ENCODE measurements around the gene F2.
"Not testable (repeated sequence)": the region's sequence is repeated elsewhere in the genome, so short reads cannot be mapped to it uniquely, and the experiment has no call there.

The F2 gene

DNA sequence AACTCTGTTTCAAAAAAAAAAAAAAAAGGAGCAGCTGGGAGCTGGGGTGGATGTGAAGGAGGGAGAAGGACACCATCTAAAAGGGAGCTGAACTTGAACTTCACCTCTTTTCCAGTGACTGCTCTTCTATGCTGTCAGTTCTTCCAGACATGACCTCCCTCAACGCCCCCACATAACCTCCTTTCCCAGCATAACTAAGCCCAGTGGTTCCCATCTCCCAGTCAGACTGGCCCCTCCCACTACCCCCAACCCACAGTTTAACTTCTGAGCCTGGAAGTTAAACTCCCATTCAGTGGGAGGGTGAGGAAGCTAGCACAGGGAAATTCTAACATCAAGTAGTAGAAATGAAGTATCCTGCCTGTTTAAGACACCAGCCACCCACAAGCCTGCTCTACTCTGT is 20.4 kb upstream of the F2 start:
- H3K27me3 Mint-ChIP-seq, result no peaks in the 10 kb centered on the region
- peak overlapping the region; percentile 57 for H3K27ac Mint-ChIP-seq
- peaks cover 58% of the 10 kb centered on the region for H3K4me1 Mint-ChIP-seq
- H3K9me3 Mint-ChIP-seq, result no peaks in the 10 kb centered on the region
- H3K4me3 Mint-ChIP-seq, result peak overlapping the region; percentile 100
- peaks cover 13% of the 10 kb centered on the region for H3K36me3 Mint-ChIP-seq

DNA sequence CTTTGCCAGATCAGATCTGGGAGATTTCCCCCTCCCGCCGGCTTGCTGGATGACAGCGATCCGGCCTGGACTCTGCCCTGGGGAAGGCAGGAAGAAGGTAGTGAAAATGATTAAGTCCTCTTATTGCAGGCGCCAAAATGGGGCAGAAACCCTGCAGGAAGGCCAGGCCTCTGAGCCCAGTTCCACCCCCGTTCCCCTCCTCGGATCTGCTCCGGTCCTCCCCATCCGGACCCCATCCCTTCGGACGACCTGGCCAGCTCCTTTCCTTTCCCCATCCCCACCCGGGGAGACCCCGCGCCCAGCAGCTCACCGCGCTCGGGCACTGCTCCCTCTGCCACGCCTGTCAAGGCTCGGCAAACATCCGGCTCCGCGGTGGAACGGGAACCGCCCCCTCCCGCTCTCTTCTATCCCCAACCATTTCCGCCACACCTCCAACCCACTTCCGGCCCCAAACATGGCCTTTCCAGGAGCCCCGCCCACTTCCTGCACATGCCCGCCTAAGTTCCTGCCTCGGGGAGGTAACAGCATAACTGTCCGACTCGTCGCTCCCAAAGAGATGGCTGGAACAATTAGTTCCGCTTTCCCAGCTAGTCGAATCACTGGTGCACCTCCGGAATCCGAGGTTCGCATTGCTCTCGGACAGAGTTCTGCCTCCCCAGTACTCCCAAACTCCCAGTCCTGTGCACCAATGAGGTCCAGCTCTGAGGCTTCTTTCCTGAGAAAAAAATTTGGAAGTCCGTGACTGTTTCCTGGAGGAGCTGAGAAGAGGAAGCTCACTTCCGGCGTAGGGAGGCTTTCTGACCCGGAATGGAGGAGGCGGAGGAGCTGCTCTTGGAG is 18.6 kb upstream of the F2 start, which contains the start of the genes ARHGAP1 and ZNF408:
Gene ARHGAP1 (minus strand): TSS at position 379 of the 837 bp plus-strand sequence. CDS start 4,512 bp downstream, outside the sequence.
Gene ZNF408 (plus strand): TSS at position 791 of the 837 bp plus-strand sequence. CDS start 17 bp downstream, at position 808.
- H3K36me3 Mint-ChIP-seq, result peaks cover 11% of the 10 kb centered on the region

DNA sequence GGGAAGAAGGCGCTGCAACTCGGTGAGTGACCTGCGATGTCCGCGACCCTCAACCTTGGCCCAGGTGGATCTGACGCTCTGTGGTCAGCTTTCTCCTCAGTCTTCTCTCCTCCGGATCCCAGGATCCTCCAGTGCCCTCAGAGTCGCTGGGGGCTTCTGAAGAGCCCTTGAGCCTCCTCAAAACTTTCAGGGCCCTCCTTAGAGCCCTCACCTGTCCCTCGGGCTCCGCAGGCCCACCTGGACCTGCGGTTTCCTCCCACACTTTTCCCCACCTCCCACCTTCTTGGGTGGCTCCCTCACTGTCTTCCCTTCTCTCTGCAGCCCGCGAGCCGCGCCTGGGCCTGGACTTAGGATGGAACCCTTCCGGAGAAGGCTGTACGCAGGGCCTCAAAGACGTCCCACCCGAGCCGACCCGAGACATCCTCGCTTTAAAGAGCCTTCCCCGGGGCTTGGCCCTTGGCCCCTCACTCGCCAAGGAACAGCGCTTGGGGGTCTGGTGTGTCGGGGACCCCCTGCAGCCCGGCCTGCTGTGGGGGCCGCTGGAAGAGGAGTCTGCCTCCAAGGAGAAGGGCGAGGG is 17.8 kb upstream of the F2 start:
- Mint-ChIP-seq H3K9me3 (no peaks in the 10 kb centered on the region), H3K36me3 (peaks cover 11% of the 10 kb centered on the region), H3K27ac (peak overlapping the region; percentile 99), H3K27me3 (no peaks in the 10 kb centered on the region), H3K4me1 (peaks cover 50% of the 10 kb centered on the region), H3K4me3 (peak overlapping the region; percentile 100)

More for the DNA sequence above, 18.6 kb upstream of the F2 start, which contains the start of the genes ARHGAP1 and ZNF408:
- H3K9me3 Mint-ChIP-seq, result no peaks in the 10 kb centered on the region
- H3K4me3 Mint-ChIP-seq, result peak within 1 kb of the TSS; percentile 100
- no peaks in the 10 kb centered on the region for H3K27me3 Mint-ChIP-seq
- peak within 1 kb of the TSS; percentile 99 for H3K27ac Mint-ChIP-seq
- H3K4me1 Mint-ChIP-seq, result peaks cover 55% of the 10 kb centered on the region

DNA sequence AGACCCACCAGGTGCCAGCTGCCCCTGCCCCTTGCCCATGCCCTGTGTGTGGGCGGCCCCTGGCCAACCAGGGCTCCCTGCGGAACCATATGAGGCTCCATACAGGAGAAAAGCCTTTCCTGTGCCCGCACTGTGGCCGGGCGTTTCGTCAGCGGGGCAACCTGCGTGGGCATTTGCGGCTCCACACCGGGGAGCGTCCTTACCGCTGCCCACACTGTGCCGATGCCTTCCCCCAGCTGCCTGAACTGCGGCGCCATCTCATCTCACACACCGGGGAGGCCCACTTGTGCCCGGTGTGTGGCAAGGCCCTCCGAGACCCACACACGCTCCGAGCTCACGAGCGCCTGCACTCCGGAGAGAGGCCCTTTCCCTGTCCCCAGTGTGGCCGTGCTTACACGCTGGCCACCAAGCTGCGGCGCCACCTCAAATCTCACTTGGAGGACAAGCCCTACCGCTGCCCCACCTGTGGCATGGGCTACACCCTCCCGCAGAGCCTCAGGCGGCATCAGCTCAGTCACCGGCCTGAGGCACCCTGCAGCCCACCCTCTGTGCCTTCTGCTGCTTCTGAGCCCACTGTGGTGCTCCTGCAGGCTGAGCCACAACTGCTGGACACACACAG is 13.8 kb upstream of the F2 start:
- Mint-ChIP-seq H3K4me1 (peaks cover 27% of the 10 kb centered on the region), H3K27me3 (no peaks in the 10 kb centered on the region), H3K27ac (no peak overlapping the region), H3K9me3 (no peaks in the 10 kb centered on the region), H3K4me3 (no peak overlapping the region), H3K36me3 (peaks cover 11% of the 10 kb centered on the region)

DNA sequence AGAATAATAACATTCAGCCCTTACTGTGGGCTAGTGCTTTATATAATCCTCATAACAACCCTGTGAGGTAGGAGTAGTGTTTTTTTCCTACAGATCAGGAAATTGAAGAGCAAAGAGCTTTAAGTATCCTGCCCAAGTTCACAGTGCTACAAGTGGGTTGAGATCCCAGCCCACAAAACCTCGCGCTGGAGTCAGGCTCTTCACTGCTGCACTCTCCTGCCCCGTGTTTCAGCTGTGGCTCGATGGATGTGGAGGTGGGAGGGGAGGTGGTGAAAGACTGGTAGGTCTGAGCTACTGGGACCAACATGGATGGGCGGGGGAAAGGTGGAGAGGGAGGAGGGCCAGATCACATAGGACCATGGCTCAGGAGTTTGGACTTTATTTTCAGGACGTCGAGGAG is 12.1 kb upstream of the F2 start:
- Mint-ChIP-seq H3K27me3 (no peaks in the 10 kb centered on the region), H3K9me3 (no peaks in the 10 kb centered on the region), H3K36me3 (peaks cover 8% of the 10 kb centered on the region), H3K4me3 (no peak overlapping the region), H3K4me1 (peaks cover 15% of the 10 kb centered on the region), H3K27ac (no peak overlapping the region)

DNA sequence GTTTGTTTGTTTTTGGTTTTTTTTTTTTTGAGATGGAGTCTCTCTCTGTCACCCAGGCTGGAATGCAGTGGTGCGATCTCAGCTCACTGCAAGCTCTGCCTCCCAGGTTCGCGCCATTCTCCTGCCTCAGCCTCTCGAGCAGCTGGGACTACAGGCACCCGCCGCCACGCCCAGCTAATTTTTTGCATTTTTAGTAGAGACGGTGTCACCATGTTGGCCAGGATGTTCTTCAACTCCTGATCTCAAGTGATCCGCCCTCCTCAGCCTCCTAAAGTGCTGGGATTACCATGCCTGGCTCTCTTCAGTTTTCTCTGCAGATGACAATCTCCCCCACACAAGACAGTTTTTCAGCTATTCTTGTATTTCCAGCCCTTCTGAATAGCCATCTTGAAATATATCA is 9.7 kb upstream of the F2 start:
- H3K36me3 Mint-ChIP-seq, H3K4me3 Mint-ChIP-seq, H3K4me1 Mint-ChIP-seq, H3K27me3 Mint-ChIP-seq, H3K9me3 Mint-ChIP-seq: not testable (repeated sequence)
- H3K27ac Mint-ChIP-seq, result peak overlapping the region; percentile 25

DNA sequence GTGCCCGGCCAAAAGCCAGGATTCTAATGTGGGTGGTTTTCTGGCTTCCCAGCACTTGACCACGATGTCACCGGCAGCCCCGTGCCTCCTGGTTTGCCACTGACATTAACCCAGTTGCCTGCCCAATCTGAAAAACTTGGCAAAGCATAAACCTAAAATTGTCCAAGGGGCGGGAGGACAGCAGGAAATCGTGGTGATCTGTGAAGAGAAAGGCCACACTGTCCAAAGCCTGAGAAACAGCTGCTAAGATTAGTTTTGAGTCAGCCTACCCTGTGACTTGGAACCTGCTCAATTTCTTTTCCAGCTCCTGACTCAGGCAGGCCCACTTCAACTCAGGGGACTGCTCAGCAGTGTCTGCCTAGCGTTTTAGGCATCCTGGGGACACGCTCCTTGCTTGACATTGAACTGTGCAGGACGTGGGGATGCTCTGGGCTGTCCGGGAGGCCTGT is 8.2 kb upstream of the F2 start:
- H3K36me3 Mint-ChIP-seq, result no peaks in the 10 kb centered on the region
- no peaks in the 10 kb centered on the region for H3K9me3 Mint-ChIP-seq
- no peaks in the 10 kb centered on the region for H3K4me1 Mint-ChIP-seq
- H3K27me3 Mint-ChIP-seq, result no peaks in the 10 kb centered on the region
- no peak overlapping the region for H3K27ac Mint-ChIP-seq
- H3K4me3 Mint-ChIP-seq, result no peak overlapping the region

DNA sequence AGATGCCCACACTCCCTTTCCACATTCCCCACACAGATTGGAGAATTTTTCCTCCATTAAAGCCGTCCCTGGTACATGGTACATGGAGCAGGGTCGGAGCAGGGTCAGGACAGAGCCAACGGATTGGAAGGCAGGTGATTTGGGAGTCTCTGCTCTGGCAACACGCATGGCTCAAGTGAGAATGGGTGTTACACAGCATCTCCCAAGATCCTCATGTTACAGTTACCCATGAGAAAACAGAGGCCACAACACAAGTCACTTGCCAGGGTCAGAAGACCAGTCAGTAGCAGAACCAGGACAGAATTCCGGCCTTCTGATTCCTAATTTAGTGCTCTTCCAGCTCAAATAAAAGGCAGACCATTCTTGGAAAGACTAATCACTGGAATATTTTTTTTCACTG is 7.7 kb upstream of the F2 start:
- H3K4me3 Mint-ChIP-seq, result no peak overlapping the region
- H3K27me3 Mint-ChIP-seq, result no peaks in the 10 kb centered on the region
- no peaks in the 10 kb centered on the region for H3K9me3 Mint-ChIP-seq
- H3K36me3 Mint-ChIP-seq, result no peaks in the 10 kb centered on the region
- H3K27ac Mint-ChIP-seq, result no peak overlapping the region
- no peaks in the 10 kb centered on the region for H3K4me1 Mint-ChIP-seq

DNA sequence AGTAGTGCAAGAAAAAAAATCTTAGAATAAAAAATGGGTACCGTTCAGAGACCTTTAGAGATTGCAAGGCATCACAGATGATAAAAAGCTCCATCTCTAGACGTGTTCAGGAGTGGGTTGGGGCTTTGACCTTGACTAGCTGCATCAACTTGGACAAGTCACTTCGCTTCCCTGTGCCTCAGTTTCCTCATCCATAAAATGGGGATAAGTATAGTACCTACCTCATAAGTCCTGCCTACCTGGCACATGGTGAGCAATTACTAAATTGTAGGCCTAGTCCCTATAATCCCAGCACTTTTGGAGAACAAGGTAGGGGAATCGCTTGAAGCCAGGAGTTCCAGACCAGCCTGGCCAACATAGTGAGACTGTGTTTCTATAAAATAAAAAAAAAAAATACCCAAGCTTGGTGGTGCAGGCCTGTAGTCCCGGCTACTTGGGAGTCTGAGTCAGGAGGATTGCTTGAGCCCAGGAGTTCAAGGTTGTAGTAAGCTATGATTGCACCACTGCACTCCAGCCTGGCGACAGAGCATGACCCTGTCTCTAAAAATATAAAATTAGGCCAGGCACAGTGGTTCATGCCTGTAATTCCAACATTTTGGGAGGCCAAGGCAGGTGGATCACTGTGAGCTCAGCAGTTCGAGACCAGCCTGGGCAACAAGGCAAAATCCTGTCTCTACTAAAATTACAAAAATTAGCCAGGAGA is 6.0 kb upstream of the F2 start:
- Mint-ChIP-seq H3K27me3 (no peaks in the 10 kb centered on the region), H3K36me3 (no peaks in the 10 kb centered on the region), H3K9me3 (no peaks in the 10 kb centered on the region), H3K27ac (no peak overlapping the region), H3K4me3 (no peak overlapping the region), H3K4me1 (peaks cover under 1% of the 10 kb centered on the region)

DNA sequence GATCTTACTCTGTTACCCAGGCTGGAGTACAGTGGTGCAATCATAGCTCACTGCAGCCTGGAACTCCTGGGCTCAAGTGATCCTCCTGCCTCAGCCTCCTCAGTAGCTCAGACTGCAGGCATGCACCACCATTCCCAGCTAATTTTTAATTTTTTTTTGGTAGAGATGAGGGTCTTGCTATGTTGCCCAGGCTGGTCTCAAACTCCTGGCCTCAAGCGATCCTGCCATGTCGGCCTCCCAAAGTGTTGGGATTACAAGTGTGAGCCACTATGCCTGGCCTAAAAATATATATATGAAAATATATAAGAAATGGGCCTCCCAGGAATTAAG is 1.2 kb upstream of the F2 start:
- not testable (repeated sequence) for H3K4me3 Mint-ChIP-seq, H3K27me3 Mint-ChIP-seq, H3K27ac Mint-ChIP-seq, H3K36me3 Mint-ChIP-seq, H3K9me3 Mint-ChIP-seq
- peaks cover 12% of the 10 kb centered on the region for H3K4me1 Mint-ChIP-seq

DNA sequence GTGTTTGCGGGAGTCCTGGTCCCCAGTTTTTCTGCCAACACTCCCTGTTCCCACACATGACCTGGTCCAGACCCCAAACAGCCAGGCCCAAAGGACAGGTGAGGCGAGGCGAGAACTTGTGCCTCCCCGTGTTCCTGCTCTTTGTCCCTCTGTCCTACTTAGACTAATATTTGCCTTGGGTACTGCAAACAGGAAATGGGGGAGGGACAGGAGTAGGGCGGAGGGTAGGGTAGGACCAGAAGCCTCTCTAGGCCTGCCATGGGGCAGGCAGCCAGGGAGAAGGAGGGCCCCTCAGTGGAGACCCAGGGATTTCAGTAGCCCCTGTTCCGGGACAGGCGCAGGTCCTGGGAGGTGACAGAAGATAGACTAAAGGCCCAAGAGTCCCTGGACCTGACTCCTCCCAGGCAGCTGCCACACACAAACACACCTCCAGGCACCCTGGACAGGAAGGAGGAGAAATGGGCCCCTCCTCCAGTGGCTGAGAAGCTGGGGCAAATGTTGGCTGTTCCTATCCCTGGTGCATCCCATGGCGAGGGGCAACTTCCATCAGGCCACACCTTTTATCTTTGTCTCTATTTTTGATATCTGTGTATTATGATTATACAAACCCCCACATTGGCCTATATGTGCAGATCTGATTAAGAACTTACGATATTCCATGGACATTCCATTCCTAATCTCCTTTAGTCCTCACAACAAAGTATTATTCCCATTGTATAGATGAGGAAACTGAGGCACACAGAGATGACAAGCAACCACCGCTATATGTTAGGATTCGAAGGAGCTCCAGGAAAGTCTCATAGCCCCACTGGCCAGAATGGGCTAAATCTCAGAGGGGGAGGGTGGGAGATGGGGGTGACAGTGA is 626 bp upstream of the F2 start:
- Mint-ChIP-seq H3K4me3 (no peak overlapping the region), H3K27me3 (no peaks in the 10 kb centered on the region), H3K4me1 (peaks cover 12% of the 10 kb centered on the region), H3K9me3 (no peaks in the 10 kb centered on the region), H3K36me3 (no peaks in the 10 kb centered on the region), H3K27ac (no peak overlapping the region)

DNA sequence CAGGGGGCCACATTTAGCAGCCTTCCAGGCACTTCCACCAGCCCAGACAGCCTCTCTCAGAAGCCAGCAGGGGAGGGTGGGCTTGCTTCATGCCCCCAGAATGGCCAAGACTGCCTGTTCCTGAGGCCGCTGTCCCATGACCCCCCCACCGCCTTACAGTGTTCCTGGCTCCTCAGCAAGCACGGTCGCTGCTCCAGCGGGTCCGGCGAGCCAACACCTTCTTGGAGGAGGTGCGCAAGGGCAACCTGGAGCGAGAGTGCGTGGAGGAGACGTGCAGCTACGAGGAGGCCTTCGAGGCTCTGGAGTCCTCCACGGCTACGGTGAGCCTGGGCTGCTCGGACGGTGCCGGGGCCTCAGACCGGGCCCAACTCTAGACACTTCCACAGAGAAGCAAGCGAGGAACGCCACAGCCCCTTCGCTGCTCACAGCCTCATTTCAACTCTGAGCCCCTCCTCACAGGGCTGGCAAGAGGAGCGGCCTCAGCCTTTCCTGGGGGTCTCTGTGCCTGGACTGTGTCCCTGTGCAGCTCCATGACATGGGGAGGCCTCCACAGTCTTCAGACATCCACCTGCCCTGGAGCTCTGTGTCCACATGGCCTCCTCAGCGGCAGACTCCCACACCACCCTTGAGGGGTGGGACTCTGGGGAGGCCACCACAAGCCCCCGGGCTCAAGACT is 668 bp downstream of the F2 start:
- no peaks in the 10 kb centered on the region for H3K27me3 Mint-ChIP-seq
- H3K4me3 Mint-ChIP-seq, result no peak overlapping the region
- peaks cover 12% of the 10 kb centered on the region for H3K4me1 Mint-ChIP-seq
- no peaks in the 10 kb centered on the region for H3K9me3 Mint-ChIP-seq
- no peaks in the 10 kb centered on the region for H3K36me3 Mint-ChIP-seq
- H3K27ac Mint-ChIP-seq, result no peak overlapping the region

DNA sequence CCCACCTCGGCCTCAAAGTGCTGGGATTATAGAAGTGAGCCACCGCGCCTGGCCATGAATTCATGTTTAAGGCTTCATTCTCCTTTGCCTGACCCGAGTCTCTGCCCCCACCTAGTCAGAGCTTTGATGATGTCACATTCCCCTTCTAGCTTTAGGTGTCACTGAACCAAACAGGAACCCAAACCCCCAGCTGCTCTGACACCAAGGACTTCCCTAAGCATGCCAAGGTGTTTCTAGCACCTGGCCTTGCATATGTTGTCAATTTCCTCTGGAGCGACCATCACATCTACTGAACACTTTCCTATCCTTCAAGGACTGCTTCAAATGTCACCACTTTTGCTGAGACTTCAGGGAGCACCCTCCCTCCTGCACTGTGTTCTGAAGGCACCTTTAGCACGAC is 2.3 kb downstream of the F2 start:
- Mint-ChIP-seq H3K27me3 (no peaks in the 10 kb centered on the region), H3K4me3 (no peak overlapping the region), H3K27ac (no peak overlapping the region), H3K9me3 (no peaks in the 10 kb centered on the region), H3K4me1 (peaks cover 12% of the 10 kb centered on the region), H3K36me3 (no peaks in the 10 kb centered on the region)

DNA sequence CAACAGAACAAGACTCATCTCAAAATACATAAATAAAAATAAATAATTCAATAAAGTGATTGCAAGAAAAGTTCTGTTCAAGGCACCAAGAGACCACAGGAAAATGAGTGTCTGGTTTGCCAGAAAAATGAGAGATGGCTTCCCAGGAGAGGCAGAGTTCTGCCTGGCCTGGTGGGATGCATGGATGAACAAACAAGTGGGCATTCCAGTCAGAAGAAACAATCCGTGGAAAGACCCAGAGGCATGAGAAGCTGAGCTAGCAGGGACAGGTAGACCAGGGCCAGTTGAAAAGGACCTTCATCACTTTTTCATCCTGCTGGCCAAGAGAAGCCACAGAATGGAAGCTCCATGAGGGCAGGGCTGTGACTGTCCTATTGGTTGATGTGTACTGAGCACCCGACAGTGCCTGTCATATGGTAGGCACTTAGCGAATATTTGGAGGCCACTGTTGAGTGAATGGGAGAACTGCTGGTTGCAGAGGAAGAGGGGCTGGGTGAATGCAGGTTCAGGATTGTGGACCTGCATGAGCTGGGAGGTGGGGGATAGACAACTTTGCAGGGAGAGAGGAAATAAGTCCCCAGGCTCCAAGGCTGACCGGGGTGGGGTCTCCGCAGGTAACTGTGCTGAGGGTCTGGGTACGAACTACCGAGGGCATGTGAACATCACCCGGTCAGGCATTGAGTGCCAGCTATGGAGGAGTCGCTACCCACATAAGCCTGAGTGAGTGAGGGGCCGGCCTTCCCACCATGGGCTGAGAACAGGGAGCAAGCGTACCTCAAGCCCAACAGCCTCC is 3.7 kb downstream of the F2 start:
- peaks cover 12% of the 10 kb centered on the region for H3K4me1 Mint-ChIP-seq
- no peak overlapping the region for H3K4me3 Mint-ChIP-seq
- no peaks in the 10 kb centered on the region for H3K27me3 Mint-ChIP-seq
- H3K9me3 Mint-ChIP-seq, result no peaks in the 10 kb centered on the region
- H3K36me3 Mint-ChIP-seq, result no peaks in the 10 kb centered on the region
- no peak overlapping the region for H3K27ac Mint-ChIP-seq

All from activated naive CD4-positive, alpha-beta T cell treated with anti-CD3 and anti-CD28 coated beads, Interleukin-2, amount 50 U/mL, for 24 hours (primary cell).